Measurements from ENCODE around the gene TRIM33.

GRCh38 chr1:114467491-114467890 is 43.5 kb downstream of the TRIM33 start:
- TF ChIP-seq POLR2A (IDR thresholded peaks at IDR 0.05; ENCODE audit: low read depth, low read length), result no peak
- TF ChIP-seq POLR2AphosphoS5 (IDR thresholded peaks at IDR 0.05; ENCODE audit: insufficient read depth, low read depth, low read length), result no peak
- TF ChIP-seq EZH2 (IDR thresholded peaks at IDR 0.05; ENCODE audit: borderline replicate concordance, low read depth, low read length, severe bottlenecking), result no peak
- TF ChIP-seq CTCF (IDR thresholded peaks at IDR 0.05; ENCODE audit: extremely low read depth in 1 of 2, insufficient read depth in 1 of 2, low read depth in 1 of 2, low read length in 2 of 2), result no peak
- TF ChIP-seq MAX (IDR thresholded peaks at IDR 0.05; ENCODE audit: insufficient read depth, insufficient read length), result no peak
- TF ChIP-seq FOS (IDR thresholded peaks at IDR 0.05; ENCODE audit: borderline replicate concordance, insufficient read depth, low read length), result no peak

Measured in endothelial cell of umbilical vein (primary cell).